ENCODE results near the gene RNH1. TPM values are rescaled to one million over a fixed set of nuclear protein-coding genes. Genes with fewer than 3 reads are reported as not detected.
A peak's percentile ranks its signal among the peaks of the same experiment; 100 is the strongest.

RNH1 gene
- 361 and 427 TPM in 2 replicates for total RNA-seq

DNA sequence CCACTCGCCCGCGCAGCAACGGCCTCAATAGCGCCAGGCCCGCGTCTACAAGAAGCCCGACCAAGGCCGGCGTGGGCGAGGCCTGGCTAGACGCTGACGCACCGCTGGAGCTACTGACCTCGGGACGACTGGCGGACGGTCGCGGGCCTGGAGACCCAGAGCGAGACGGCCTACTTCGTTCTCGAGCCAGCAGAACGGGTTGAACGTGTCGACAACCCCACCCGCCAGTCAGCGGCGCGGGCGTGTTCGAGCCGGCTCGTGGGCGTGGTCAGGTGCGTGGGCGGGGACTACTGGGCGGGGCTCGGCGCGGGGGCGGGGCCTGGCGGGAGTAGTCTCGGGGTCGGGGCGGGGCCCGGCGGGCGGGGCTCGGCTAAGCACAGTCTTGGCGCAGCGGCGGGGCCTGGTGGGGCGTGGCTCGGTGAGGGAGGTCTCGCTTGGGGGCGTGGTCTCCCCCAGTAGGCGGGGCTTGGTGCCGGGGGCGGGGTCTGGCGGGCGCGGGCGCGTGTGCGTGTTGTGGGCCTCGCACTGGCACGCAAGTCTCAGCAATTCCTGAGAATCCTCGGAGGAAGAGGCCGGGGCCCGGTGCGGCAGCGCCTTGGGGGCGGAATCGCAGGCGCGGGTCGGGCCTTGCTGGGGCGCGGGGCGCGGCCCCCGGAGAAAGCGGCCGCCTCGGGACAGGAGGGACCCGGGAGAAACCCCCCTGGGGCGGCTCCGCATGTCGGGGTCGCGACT, at the start of gene RNH1:
Gene RNH1 (minus strand): TSS at position 248 of the 732 bp plus-strand sequence. CDS start 5,080 bp downstream, outside the sequence.
- peak; percentile 82 for DNase-seq (ENCODE audit: low read depth)
- no peak for FAIRE-seq

DNA sequence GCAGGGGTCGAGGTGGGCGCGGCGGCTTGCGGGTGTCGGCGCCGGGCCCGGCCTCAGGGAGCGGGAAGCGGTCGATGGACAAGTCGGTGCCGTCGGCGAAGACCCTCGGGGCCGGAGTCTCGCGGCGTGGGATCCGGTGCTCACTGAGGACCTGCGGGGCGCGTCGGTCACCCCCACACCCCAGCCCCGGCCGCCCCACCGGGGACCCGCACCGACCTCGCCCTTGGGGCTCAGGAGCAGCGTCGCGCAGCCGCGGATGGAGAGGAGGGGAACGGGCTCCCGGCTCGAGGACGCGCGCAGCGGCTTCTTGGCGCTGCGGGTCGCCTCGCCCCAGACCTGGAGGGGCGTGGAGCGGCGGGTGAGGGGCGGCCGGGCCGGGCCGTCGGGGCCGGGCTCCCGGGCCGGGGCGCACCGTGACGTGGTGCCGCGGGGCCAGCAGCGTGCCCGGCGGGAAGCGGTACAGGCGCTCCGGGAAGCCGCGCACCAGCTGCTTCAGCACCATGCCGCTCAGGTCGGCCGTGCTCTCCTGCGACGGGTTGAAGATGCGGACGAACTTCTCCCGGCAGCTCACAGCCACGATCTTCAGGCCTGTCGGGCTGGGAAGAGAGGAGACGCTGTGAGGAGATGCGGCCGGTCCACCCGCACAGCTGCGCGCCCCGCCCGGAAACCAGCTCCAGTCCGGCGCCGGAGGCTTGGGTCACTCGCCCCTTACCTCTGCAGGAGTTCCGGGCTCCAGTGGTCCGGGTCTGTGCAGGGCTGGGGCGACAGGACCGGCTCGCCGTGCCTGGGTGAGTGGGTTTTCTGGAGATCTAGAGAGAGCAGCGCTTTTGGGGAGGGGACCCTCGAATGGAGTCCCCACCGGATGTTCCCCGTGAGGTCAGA, 49.0 kb upstream of the RNH1 start:
- FAIRE-seq (no peak), DNase-seq (ENCODE audit: low read depth) (no peak)
- Histone ChIP-seq H3K27me3 (ENCODE audit: control insufficient read depth, insufficient read depth, low read length) (peaks cover 2% of the 10 kb centered on the region), H3K4me3 (ENCODE audit: low read depth, low read length) (no peak overlapping the region), H3K36me3 (ENCODE audit: control insufficient read depth, insufficient read depth, low read length) (no peaks in the 10 kb centered on the region)
- TF ChIP-seq, protein P1, sequence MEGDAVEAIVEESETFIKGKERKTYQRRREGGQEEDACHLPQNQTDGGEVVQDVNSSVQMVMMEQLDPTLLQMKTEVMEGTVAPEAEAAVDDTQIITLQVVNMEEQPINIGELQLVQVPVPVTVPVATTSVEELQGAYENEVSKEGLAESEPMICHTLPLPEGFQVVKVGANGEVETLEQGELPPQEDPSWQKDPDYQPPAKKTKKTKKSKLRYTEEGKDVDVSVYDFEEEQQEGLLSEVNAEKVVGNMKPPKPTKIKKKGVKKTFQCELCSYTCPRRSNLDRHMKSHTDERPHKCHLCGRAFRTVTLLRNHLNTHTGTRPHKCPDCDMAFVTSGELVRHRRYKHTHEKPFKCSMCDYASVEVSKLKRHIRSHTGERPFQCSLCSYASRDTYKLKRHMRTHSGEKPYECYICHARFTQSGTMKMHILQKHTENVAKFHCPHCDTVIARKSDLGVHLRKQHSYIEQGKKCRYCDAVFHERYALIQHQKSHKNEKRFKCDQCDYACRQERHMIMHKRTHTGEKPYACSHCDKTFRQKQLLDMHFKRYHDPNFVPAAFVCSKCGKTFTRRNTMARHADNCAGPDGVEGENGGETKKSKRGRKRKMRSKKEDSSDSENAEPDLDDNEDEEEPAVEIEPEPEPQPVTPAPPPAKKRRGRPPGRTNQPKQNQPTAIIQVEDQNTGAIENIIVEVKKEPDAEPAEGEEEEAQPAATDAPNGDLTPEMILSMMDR (IDR thresholded peaks at IDR 0.05; ENCODE audit: insufficient read depth, low read length, severe bottlenecking) = no peak

More for the DNA sequence above, at the start of gene RNH1:
- Histone ChIP-seq H3K4me3 (ENCODE audit: low read depth, low read length) (peak within 1 kb of the TSS; percentile 85), H3K27me3 (ENCODE audit: control insufficient read depth, insufficient read depth, low read length) (no peaks in the 10 kb centered on the region), H3K36me3 (ENCODE audit: control insufficient read depth, insufficient read depth, low read length) (peaks cover 12% of the 10 kb centered on the region)
- TF ChIP-seq, protein P1 (IDR thresholded peaks at IDR 0.05; ENCODE audit: insufficient read depth, low read length, severe bottlenecking) = no peak

DNA sequence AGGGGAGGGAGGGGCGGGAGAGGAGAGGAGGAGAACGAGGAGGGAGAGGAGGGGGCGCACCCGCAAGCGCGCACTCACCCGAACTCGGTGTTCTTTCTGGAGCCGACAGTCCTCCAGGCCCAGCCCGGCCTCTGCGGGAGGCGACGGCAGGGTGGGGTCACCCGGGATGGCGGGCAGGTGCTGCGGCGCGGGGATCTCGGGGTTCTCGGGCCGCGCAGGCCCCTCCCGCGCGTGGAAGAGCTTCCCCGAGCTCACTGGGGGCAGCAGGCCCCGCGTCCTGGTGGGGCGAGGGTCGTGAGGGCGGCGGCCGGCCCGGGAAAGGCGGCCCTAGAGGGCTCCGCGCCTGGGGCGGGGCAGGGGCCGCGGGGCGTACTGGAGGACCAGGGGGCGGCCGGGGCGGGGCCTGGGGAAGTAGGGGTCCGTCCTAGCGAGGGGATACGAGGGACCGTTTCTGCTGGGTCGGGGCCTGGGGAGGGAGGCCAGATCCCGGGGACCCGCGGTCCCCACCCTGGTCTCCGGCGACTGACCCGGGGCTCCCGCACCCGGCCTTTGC, 48.3 kb upstream of the RNH1 start:
- Histone ChIP-seq H3K27me3 (ENCODE audit: control insufficient read depth, insufficient read depth, low read length) (peaks cover 2% of the 10 kb centered on the region), H3K36me3 (ENCODE audit: control insufficient read depth, insufficient read depth, low read length) (no peaks in the 10 kb centered on the region), H3K4me3 (ENCODE audit: low read depth, low read length) (peak overlapping the region; percentile 32)
- TF ChIP-seq, protein P1 (IDR thresholded peaks at IDR 0.05; ENCODE audit: insufficient read depth, low read length, severe bottlenecking) = no peak
- no peak for DNase-seq (ENCODE audit: low read depth)
- FAIRE-seq = no peak

DNA sequence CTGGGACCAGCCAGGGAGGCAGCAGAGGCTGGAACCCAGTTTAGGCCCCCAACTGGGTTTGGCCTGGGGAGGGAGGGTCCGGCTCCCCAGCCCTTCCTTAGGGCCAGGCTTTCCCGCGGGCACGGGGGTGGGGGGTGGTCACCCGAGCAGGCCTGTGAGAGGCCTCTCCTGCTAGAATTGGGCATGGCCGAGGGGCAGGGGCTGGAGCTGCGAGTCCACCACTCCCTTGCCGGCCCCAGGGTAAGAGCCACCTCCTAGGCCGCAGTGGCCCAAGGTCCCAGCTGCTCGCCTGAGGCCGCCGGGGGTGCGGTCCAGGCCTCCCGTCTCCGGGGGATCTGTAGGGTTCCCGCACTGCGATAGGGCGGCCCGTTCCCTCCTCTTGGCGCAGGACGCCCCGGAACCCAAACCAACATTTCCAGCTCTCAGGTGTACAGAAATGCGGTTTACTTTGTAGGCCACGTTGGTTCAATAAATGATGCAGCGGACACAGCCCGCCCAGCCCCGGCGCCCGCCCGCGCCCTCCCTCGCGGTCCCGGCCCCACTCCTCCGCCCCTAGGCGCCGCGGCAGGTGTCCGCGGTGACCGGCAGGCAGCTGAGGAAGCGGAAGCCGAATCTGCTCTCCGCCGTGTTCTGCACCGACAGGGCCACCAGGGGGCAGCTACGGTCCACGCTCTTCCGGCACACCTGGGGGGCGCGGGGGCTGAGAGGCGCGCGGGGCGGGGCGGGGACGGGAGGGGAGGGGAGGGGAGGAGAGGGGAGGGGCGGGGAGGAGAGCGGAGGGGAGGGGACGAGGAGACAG, 47.6 kb upstream of the RNH1 start:
- H3K4me3 ChIP-seq (ENCODE audit: low read depth, low read length) = peak overlapping the region; percentile 32
- peaks cover 2% of the 10 kb centered on the region for H3K27me3 ChIP-seq (ENCODE audit: control insufficient read depth, insufficient read depth, low read length)
- H3K36me3 ChIP-seq (ENCODE audit: control insufficient read depth, insufficient read depth, low read length) = no peaks in the 10 kb centered on the region
- peak; percentile 44 for DNase-seq (ENCODE audit: low read depth)
- no peak for FAIRE-seq
- TF ChIP-seq, protein P1 (IDR thresholded peaks at IDR 0.05; ENCODE audit: insufficient read depth, low read length, severe bottlenecking) = peak; percentile 67

DNA sequence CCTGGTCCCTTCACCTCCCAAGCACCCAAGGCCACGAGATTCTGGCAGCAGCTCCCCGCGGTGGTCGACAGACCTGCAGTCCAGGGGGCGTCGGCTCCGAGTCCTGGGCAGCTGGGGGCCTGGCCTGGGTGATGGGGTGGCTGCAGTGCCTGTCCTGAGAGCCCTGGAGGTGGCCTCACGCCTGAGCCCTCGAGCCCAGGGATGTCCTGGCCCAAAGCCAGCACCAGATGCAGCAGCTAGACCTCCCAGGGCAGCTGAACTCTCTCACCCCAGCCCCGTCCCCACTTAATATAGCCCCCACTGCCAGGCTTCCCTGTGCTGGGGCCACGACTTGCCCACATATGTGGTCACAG, 46.9 kb upstream of the RNH1 start:
- no peaks in the 10 kb centered on the region for H3K36me3 ChIP-seq (ENCODE audit: control insufficient read depth, insufficient read depth, low read length)
- TF ChIP-seq, protein P1 (IDR thresholded peaks at IDR 0.05; ENCODE audit: insufficient read depth, low read length, severe bottlenecking) = no peak
- H3K4me3 ChIP-seq (ENCODE audit: low read depth, low read length) = no peak overlapping the region
- peaks cover 2% of the 10 kb centered on the region for H3K27me3 ChIP-seq (ENCODE audit: control insufficient read depth, insufficient read depth, low read length)
- no peak for FAIRE-seq
- DNase-seq (ENCODE audit: low read depth) = no peak

Data from bronchial epithelial cell (primary cell).